Muscle layer of colon (tissue), 2 donors: ENCODE data around the gene TMC4.
A peak's percentile ranks its signal among the peaks of the same experiment; 100 is the strongest.
"Not testable (repeated sequence)": the region's sequence is repeated elsewhere in the genome, so short reads cannot be mapped to it uniquely, and the experiment has no call there.

Experiments used
- H3K27ac ChIP-seq: one replicate; pipeline ENCODE4 v1.7.0; 2013; ENCODE audit warnings: low read depth, mild to moderate bottlenecking, low read length, moderate library complexity
- H3K27me3 ChIP-seq, 2 donors: one replicate each; pipeline ENCODE4 v1.7.0; 2013; ENCODE audit warnings: low read length in 2 of 2, mild to moderate bottlenecking in 2 of 2; ENCODE audit not compliant: insufficient read depth in 2 of 2, control insufficient read depth in 1 of 2
- H3K36me3 ChIP-seq: one replicate; pipeline ENCODE4 v1.7.0; 2013; ENCODE audit warnings: mild to moderate bottlenecking, low read length; ENCODE audit not compliant: insufficient read depth
- H3K4me1 ChIP-seq: one replicate; pipeline ENCODE4 v1.7.0; 2013; ENCODE audit warnings: mild to moderate bottlenecking, low read length; ENCODE audit not compliant: insufficient read depth
- H3K4me3 ChIP-seq, 2 donors: one replicate each; pipeline ENCODE4 v1.7.0; 2013; ENCODE audit warnings: low read length in 2 of 2, low read depth in 1 of 2, mild to moderate bottlenecking in 1 of 2, moderate library complexity in 1 of 2
- H3K9ac ChIP-seq: one replicate; pipeline ENCODE4 v1.7.0; 2013; ENCODE audit warnings: low read length
- H3K9me3 ChIP-seq: one replicate; pipeline ENCODE4 v1.7.0; 2013; ENCODE audit warnings: mild to moderate bottlenecking, low read length
- donor health status: abdominal sarcoma.
- donor health status: Adenocarcinoma of cecum.

Gene TMC4

GRCh38 chr19:54188215-54188871, 15.4 kb upstream of the TMC4 start:
- Histone ChIP-seq H3K27ac (peak overlapping the region; percentile 99), H3K9ac (peak overlapping the region; percentile 54), H3K4me1 (peaks cover 26% of the 10 kb centered on the region), H3K27me3 (no peaks in the 10 kb centered on the region), H3K36me3 (peaks cover 15% of the 10 kb centered on the region), H3K4me3 (peak overlapping the region; percentile 61 to 78), H3K9me3 (no peaks in the 10 kb centered on the region)

GRCh38 chr19:54186934-54187381, 14.0 kb upstream of the TMC4 start:
- Histone ChIP-seq H3K27me3 (no peaks in the 10 kb centered on the region), H3K9ac (no peak overlapping the region), H3K27ac (no peak overlapping the region), H3K4me1 (peaks cover 15% of the 10 kb centered on the region), H3K36me3 (peaks cover 14% of the 10 kb centered on the region), H3K9me3 (no peaks in the 10 kb centered on the region), H3K4me3 (no peak overlapping the region)

DNA sequence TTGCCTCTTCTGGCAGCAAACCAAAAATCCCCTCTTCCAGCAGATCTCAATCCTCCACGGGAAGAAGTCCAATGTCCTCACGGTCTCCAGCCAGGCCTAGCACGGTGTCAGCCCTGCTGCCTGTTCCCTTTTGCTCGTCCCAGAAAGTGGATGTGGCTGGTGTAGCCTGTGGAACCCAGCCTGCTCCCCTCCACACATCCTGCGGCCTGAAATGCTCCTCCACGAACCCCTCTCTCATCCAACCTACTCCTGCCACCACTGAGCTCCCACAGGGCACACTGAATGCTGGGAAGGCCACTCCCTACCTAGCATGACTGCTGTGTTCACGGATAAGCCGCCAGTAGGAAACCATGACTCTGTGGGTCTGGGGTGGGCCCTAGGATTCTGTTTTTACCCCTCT, 13.4 kb upstream of the TMC4 start:
- Histone ChIP-seq H3K4me1 (peaks cover 10% of the 10 kb centered on the region), H3K9ac (no peak overlapping the region), H3K4me3 (no peak overlapping the region), H3K36me3 (peaks cover 14% of the 10 kb centered on the region), H3K27me3 (no peaks in the 10 kb centered on the region), H3K27ac (no peak overlapping the region), H3K9me3 (no peaks in the 10 kb centered on the region)

DNA sequence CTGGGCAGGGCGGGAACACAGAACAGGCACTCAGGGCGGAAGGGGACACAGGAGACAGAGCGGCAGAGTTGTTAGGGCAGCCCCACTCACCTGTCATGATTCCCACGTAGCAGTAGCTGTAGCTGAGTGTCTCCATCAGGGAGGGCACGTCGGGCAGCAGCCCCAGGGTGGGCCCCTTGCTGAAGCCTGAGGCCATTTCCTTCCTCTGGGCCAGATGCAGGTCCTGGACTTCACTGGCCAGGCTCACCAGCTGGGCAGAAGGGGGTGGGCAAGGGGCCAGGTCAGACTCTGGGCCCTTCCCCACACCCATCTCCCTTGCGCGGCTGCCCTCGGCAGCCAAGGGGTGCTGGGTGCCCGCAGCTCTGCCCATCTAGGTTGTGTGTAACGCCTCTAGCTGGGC, 10.5 kb upstream of the TMC4 start:
- H3K4me3 ChIP-seq = no peak overlapping the region
- no peak overlapping the region for H3K27ac ChIP-seq
- H3K9ac ChIP-seq = no peak overlapping the region
- H3K9me3 ChIP-seq = no peaks in the 10 kb centered on the region
- H3K36me3 ChIP-seq = peaks cover 14% of the 10 kb centered on the region
- H3K27me3 ChIP-seq = no peaks in the 10 kb centered on the region
- H3K4me1 ChIP-seq = peaks cover 5% of the 10 kb centered on the region

DNA sequence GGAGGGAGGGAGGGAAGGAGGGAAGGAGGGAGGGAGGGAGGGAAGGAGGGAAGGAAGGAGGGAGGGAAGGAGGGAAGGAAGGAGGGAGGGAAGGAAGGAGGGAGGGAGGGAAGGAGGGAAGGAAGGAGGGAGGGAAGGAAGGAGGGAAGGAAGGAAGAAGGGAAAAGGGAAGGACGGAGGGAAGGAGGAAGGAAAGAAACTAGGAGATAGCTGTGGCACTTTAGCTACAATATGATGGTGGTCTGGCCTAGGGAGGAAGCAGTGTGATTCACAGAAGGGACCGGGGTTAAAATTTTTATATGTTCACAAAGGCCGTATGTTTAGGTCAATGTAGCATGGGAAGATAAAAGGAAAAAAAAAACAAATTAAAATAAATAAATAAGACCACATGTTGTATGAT, 8.9 kb upstream of the TMC4 start:
- not testable (repeated sequence) for H3K27ac ChIP-seq, H3K9ac ChIP-seq, H3K9me3 ChIP-seq, H3K4me1 ChIP-seq, H3K27me3 ChIP-seq, H3K4me3 ChIP-seq
- H3K36me3 ChIP-seq = peaks cover 15% of the 10 kb centered on the region

DNA sequence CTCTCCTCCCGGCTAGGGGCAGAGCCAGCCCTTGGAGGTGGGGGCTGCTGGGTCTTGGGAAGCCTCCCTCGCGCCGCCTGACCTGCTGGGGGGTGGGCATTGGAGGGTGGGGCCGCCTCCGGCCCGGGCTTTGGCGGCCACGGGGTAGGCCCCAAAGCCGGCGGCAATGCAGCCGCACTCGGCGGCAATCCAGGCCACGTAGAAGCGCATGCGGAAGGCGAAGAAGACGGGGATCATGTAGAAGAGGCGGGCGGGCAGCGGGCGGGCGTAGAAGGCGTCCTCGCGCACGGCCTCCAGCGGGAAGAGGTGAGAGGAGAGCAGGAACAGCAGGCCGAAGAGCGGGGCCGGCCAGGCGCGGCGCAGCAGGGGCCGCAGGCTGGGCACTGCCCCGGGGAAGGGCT, 7.7 kb upstream of the TMC4 start:
- Histone ChIP-seq H3K9me3 (no peaks in the 10 kb centered on the region), H3K4me1 (no peaks in the 10 kb centered on the region), H3K27me3 (no peaks in the 10 kb centered on the region), H3K4me3 (no peak overlapping the region), H3K36me3 (peaks cover 11% of the 10 kb centered on the region), H3K9ac (no peak overlapping the region), H3K27ac (no peak overlapping the region)

DNA sequence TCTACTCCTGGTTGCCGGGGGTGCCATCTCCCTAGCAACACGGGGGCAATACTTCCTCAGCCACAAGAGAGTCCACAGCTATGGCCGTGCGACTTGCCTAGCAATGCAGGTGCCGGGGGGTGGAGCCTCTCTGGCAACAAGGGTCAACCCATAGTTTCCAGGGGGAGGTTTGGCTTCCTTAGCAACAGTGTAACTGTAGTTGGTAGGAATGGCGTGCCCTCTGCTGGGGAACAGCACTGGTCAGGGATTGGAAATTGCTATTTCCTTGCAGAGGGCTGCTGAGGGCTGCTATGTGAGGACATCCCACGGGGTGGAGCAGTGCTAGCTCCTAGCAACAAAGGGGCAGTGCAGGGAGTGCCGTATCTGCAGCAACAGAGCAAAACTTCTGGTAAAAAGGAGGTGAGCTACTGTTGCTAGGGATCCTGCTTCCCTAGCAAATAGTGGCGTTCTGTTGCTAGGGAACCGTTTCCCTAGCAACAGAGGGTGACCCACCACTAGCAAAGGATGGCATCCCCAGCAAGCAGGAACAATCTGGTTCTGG, 7.0 kb upstream of the TMC4 start:
- Histone ChIP-seq H3K9ac (no peak overlapping the region), H3K27ac (no peak overlapping the region), H3K4me1 (no peaks in the 10 kb centered on the region), H3K36me3 (peaks cover 11% of the 10 kb centered on the region), H3K9me3 (no peaks in the 10 kb centered on the region), H3K27me3 (no peaks in the 10 kb centered on the region), H3K4me3 (no peak overlapping the region)

- Histone ChIP-seq H3K4me3 (no peak overlapping the region), H3K27me3 (peaks cover 0 to 3% of the 10 kb centered on the region in 2 donors), H3K9me3 (no peaks in the 10 kb centered on the region), H3K9ac (no peak overlapping the region), H3K4me1 (no peaks in the 10 kb centered on the region), H3K36me3 (peaks cover 11% of the 10 kb centered on the region), H3K27ac (no peak overlapping the region)
Measured at GRCh38 chr19:54179262-54179852, 6.4 kb upstream of the TMC4 start.

DNA sequence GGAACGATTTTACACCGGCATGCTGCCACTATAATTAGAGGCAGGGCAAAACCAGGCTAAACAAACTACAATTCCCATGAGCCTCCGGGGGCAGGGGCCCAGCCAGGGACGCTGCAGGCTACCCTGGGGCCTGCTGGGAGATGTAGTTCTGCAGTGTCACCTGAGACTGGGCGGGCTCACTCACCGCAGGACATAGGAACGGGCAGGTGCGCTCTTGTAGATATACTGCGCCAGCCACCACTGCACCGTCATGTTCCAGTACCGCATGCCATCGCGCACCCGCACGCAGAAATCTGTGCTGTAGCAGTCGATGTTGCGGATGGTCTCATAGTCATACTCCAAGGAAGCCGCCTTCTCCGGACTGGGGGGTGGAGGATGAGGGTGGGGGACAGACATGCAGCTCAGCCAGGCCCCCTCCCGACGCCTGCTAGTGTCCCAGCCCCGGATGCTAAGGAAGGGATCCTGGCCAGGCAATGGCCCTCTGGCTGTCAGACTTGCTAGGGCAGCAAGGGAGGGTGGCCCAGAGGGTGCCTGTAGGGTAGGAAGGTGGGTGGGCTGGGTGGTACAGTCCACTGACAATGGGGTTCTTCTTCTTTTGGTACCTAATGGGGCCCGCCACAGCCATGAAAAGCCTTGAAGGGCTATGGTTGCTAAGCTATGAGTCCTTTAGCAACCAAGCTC, 5.8 kb upstream of the TMC4 start:
- no peaks in the 10 kb centered on the region for H3K4me1 ChIP-seq
- peaks cover 11% of the 10 kb centered on the region for H3K36me3 ChIP-seq
- H3K27ac ChIP-seq = no peak overlapping the region
- no peaks in the 10 kb centered on the region for H3K9me3 ChIP-seq
- no peak overlapping the region for H3K9ac ChIP-seq
- peaks cover 0 to 9% of the 10 kb centered on the region in 2 donors for H3K27me3 ChIP-seq
- no peak overlapping the region for H3K4me3 ChIP-seq

DNA sequence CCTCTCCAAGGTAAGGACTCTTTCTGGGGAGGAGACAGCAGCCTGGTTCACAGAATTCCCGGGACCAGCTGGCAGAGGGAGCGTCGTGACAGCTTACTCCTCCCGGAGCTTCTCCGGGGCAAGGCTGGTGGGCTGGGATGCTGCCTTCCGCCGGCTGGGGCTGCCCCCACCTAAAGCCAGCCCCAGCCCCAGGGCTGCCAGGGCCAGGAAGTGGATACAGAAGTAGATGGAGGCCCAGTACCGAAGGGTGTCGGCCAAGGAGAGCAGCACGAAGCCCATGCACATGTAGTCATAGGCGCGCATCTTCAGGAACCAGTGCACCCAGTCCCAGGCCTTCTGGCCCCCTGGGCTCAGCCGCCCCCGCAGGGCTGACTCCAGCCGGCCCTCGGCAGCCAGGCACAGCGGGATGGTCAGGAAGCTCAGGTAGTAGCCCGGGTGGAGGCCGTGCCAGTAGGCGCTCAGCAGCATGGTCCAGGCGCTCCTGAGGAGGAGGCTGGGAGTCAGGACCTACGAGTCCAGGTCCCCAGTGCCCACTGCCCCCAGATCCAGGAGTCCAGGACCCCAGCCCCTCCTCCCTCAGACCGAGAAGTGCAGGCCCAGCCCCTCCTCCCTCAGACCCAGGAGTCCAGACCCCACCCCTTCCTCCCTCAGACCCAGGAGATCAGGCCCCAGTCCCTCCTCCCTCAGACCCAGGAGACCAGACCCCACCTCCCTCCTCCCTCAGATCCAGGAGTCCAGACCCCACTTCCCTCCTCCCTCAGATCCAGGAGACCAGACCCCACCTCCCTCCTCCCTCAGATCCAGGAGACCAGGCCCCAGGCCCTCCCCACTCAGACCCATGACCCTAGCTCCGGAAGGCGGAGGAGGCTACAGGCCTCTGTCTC, 1.2 kb upstream of the TMC4 start:
- peaks cover 5% of the 10 kb centered on the region for H3K36me3 ChIP-seq
- no peak overlapping the region for H3K27ac ChIP-seq
- H3K9me3 ChIP-seq = no peaks in the 10 kb centered on the region
- no peaks in the 10 kb centered on the region for H3K4me1 ChIP-seq
- peaks cover 0 to 24% of the 10 kb centered on the region in 2 donors for H3K27me3 ChIP-seq
- H3K4me3 ChIP-seq = no peak overlapping the region
- H3K9ac ChIP-seq = no peak overlapping the region

GRCh38 chr19:54173359-54173699, 369 bp upstream of the TMC4 start:
- H3K9me3 ChIP-seq = no peaks in the 10 kb centered on the region
- no peak overlapping the region for H3K9ac ChIP-seq
- H3K27ac ChIP-seq = no peak overlapping the region
- peaks cover 5% of the 10 kb centered on the region for H3K36me3 ChIP-seq
- peaks cover 0 to 25% of the 10 kb centered on the region in 2 donors for H3K27me3 ChIP-seq
- H3K4me3 ChIP-seq = no peak overlapping the region
- H3K4me1 ChIP-seq = peaks cover 1% of the 10 kb centered on the region
